Effector memory CD8-positive, alpha-beta T cell (primary cell): ENCODE measurements around the gene SYT3.

Experiments used
- ATAC-seq: fragments of 150-1000 bp; cut with Tn5 transposase; replicated peaks from 2 replicates; pipeline ENCODE4 v1.10.0; 2021; ENCODE audit warnings: mild to moderate bottlenecking, moderate library complexity
- DNase-seq, 3 experiments: peaks; one replicate each; pipeline ENCODE4 v3.0.0; 2021
- H3K27ac Mint-ChIP-seq, 2 donors: one replicate each; pipeline ENCODE4 v1.8.0; 2022; ENCODE audit warnings: mild to moderate bottlenecking in 2 of 2, mixed read lengths in 2 of 2, moderate library complexity in 2 of 2
- H3K27me3 Mint-ChIP-seq, 2 donors: one replicate each; pipeline ENCODE4 v1.8.0; 2022; ENCODE audit warnings: mixed read lengths in 2 of 2
- H3K36me3 Mint-ChIP-seq: one replicate; pipeline ENCODE4 v1.8.0; 2022; ENCODE audit warnings: mild to moderate bottlenecking, moderate library complexity, mixed read lengths; ENCODE audit not compliant: insufficient read depth
- H3K4me1 Mint-ChIP-seq, 2 donors: one replicate each; pipeline ENCODE4 v1.8.0; 2022; ENCODE audit warnings: low read depth in 2 of 2, mixed read lengths in 2 of 2
- H3K4me3 Mint-ChIP-seq, 2 donors: one replicate each; pipeline ENCODE4 v1.8.0; 2022; ENCODE audit warnings: mild to moderate bottlenecking in 2 of 2, mixed read lengths in 2 of 2, moderate library complexity in 2 of 2
- H3K9me3 Mint-ChIP-seq, 2 donors: one replicate each; pipeline ENCODE4 v1.8.0; 2022; ENCODE audit warnings: mixed read lengths in 2 of 2
- total RNA-seq, 9 experiments: gene quantifications; one replicate each; lab custom pipeline; 2026; lab: John Stamatoyannopoulos, UW

SYT3 gene, protein sequence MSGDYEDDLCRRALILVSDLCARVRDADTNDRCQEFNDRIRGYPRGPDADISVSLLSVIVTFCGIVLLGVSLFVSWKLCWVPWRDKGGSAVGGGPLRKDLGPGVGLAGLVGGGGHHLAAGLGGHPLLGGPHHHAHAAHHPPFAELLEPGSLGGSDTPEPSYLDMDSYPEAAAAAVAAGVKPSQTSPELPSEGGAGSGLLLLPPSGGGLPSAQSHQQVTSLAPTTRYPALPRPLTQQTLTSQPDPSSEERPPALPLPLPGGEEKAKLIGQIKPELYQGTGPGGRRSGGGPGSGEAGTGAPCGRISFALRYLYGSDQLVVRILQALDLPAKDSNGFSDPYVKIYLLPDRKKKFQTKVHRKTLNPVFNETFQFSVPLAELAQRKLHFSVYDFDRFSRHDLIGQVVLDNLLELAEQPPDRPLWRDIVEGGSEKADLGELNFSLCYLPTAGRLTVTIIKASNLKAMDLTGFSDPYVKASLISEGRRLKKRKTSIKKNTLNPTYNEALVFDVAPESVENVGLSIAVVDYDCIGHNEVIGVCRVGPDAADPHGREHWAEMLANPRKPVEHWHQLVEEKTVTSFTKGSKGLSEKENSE
- 0 to 0.25 (median 0.10) reads per million in 9 experiments for total RNA-seq

DNA sequence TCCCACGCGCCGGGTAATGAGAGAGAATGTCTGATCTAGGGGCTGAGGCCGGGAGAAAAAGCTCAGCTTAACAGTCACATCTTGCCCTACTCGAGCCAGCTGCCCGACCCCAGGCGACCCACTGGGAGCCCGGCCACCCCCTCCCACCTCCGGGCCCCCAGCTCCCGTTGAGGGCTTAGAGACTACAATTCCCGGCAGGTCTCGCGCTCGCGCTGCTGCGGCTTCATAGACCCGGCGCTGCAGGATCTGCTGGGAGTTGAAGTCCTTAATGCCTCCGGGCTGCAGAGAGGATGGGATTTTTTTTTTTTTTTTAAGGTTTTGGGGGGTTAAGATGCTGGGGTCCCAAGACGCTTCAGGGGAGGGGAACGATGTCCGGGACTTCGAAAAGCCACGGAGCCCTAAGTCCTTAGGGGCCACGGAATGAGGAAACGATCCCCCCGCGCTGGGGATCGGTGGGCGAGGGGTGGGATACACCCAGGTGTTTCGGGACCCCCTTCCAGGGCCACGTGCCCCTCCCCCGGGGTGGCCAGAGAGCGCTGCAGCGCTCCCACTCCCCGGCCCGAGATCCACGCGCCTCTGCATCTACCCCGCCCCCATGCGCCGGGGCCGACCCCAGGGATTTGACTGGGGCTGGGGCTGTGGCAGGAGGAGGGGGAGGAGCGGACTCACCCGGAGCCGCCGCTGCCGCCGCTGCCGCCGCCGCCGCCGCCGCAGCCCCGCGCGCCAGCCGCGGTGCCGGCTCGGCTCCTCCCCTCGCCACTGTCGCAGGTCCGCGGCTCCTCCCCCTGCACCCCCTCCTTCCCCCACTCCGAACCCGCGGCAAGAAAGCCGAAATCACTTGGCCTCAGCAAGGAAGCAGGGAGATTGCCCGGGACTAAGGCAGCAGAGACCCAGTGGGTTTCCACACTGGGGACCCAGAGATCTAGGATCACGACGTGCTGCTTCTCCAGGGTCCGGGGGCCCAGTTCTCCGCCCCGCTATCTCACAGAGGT is at the start of gene SYT3:
Gene SYT3, minus strand, starts transcription at position 761 of the 992 bp plus-strand sequence. CDS start 2,470 bp downstream, outside the sequence.
- DNase-seq: no peak
- H3K36me3 Mint-ChIP-seq: peaks cover 3% of the 10 kb centered on the region

DNA sequence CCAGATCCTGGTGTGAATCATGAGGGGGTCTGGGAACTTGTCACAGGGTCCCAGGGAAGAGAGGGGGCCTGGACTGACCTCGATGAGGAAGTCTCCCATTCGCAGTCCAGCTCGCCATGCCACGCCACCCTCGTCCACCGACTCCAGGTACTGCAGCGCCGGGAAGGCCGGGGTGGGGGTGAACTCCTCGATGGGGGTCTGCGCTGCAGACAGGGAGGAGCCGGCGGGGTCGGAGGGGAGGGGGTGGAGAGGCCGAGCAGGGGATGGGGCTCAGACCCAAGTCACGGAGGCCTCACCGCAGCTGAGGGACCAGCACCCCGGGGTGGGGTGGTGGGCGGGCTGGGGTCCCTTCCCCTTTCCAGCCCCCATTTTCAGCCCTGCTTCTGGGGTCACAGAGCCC is 49.1 kb upstream of the SYT3 start:
- peaks cover 0 to 3% of the 10 kb centered on the region in 2 donors for H3K9me3 Mint-ChIP-seq
- peaks cover 60 to 76% of the 10 kb centered on the region in 2 donors for H3K27me3 Mint-ChIP-seq
- H3K4me3 Mint-ChIP-seq: no peak overlapping the region
- no peaks in the 10 kb centered on the region for H3K36me3 Mint-ChIP-seq
- no peak for DNase-seq
- no peak for ATAC-seq
- no peaks in the 10 kb centered on the region for H3K4me1 Mint-ChIP-seq
- H3K27ac Mint-ChIP-seq: no peak overlapping the region

More for the DNA sequence above, at the start of gene SYT3:
- ATAC-seq: peak; percentile 41
- Mint-ChIP-seq H3K27me3 (peaks cover 31 to 43% of the 10 kb centered on the region in 2 donors), H3K4me3 (peak within 1 kb of the TSS; percentile 21 to 34), H3K4me1 (peaks cover 3 to 7% of the 10 kb centered on the region in 2 donors), H3K27ac (no peak within 1 kb of the TSS), H3K9me3 (no peaks in the 10 kb centered on the region)

DNA sequence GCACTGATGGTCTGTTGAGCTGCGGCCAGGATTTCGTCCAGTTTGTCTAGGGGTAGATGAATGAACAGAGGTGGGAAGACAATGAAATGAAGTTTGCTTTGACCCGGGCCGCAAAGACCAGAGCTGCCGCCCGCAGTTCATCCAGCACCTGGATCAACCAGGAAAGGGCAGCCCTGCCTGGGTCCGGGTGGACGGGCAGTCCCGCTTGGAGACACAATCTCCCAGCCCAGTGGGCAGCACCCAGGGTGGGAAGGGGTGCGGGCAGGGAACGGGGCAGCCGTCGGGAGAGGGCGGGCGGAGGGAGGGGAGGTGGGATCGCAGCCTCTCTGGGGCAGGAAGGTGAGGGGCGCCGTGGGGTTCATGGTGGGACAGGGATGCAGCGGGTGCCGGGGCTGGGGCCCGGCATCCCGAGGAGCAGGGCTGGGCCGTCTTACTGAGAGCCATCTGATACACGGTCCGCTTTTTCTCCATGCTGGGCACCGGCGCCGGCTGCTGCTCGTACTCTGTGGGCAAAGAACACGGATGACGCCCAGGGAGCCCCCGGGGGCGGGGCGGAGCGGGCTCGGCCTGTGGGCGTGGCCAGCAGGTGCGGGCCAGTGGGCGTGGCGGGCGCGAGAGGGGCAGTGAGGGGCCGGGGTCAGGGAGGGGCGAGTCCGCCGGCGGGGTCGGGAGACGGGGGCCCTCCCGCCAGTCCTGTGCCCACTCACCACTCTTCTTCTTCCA is 46.8 kb upstream of the SYT3 start:
- Mint-ChIP-seq H3K4me3 (no peak overlapping the region), H3K4me1 (no peaks in the 10 kb centered on the region), H3K36me3 (no peaks in the 10 kb centered on the region), H3K27me3 (peaks cover 58 to 68% of the 10 kb centered on the region in 2 donors), H3K27ac (no peak overlapping the region), H3K9me3 (peaks cover 0 to 3% of the 10 kb centered on the region in 2 donors)
- ATAC-seq (no peak), DNase-seq (no peak)

DNA sequence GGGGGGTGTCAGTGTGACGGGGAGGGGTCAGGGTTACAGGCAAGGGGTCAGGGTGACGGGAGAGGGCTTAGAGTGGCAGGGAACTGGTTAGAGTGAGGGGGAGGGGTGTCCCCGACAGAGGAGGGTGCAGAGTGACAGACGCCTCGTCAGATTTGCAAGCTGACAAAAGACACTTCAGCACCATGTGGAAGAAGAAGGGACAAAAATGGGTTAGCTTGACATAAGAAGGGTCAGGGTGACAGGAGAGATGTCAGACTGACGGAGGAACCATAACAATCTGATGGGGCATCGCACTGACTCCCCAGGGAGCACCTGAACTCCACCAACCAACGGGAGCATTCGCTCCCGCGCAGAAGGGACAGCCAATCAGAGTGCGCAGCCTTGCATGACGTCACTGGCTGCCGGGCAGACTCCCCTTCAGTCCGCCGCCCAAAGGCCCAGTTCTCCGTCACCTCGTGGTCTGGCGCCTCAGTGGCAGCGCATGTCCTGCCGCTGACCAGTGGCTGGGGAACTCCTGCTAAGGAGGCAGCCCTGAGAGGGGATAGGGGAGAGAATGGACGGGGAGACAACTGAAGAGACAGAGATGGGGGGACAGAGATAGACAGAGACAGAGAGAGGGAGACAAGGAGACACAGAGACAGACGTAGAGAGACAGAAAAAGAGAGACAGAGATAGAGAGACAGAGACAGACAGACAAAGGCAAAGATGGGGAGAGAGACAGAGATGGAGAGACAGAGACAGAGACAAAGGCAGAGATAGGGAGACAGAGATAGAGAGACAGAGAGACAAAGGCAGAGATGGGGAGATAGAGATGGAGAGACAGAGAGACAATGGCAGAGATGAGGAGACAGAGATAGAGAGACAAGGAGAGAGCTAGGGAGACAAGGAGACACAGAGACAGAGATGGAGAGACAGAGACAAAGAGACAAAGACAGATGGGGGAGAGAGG is 39.8 kb upstream of the SYT3 start:
- H3K9me3 Mint-ChIP-seq: peaks cover 0 to 8% of the 10 kb centered on the region in 2 donors
- peak overlapping the region in 1 of 2 donors; percentile 54 for H3K27ac Mint-ChIP-seq

DNA sequence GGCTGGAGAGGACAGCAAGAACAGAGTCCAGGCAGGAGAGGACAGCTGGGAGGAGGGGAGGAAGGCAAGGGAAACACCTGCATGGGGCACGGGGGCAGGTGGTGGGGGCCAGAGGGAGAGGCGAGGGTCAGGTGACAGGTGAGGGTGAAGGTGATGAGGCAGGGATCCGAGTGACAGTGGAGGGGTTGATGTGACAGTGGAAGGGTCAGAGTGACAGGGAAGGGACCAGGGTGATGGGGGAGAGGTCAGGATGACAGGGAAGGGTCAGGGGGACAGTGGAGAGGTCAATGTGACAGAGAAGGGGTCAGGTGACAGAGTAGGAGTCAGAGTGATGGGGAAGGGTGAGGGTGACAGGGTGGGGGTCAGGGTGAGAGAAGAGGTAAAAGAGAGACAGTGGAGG is 38.6 kb upstream of the SYT3 start:
- peaks cover 59 to 67% of the 10 kb centered on the region in 2 donors for H3K27me3 Mint-ChIP-seq
- H3K9me3 Mint-ChIP-seq: peaks cover 0 to 5% of the 10 kb centered on the region in 2 donors
- H3K4me1 Mint-ChIP-seq: peaks cover 7 to 11% of the 10 kb centered on the region in 2 donors
- H3K4me3 Mint-ChIP-seq: no peak overlapping the region
- peak overlapping the region in 1 of 2 donors; percentile 3 for H3K27ac Mint-ChIP-seq
- DNase-seq: no peak
- no peak for ATAC-seq
- peaks cover 3% of the 10 kb centered on the region for H3K36me3 Mint-ChIP-seq

More for the DNA sequence above, 39.8 kb upstream of the SYT3 start:
- DNase-seq (peak; percentile 58 to 65 (median 58)), ATAC-seq (peak; percentile 88)
- peaks cover 3% of the 10 kb centered on the region for H3K36me3 Mint-ChIP-seq
- H3K4me3 Mint-ChIP-seq: no peak overlapping the region
- H3K27me3 Mint-ChIP-seq: peaks cover 61 to 67% of the 10 kb centered on the region in 2 donors
- peaks cover 7 to 11% of the 10 kb centered on the region in 2 donors for H3K4me1 Mint-ChIP-seq

DNA sequence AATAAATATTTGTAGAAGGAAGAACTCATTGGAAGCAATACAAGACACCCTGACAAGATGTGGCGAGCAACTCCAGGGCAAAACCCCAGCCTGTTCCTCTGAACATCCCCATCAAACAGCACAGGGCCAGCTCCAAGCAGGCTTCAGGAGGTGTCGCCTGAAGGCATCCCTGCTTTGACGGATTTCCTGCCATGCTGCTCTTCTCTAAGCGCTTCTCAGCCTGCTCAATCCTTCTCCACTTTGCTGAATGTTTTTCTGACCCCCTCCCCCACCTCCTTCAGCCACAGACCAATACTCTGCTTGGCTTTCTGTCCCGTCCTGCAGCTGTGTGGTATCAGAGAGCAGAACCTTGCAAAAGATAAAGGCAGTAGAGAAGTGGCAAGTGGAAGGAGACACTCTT is 38.0 kb upstream of the SYT3 start:
- DNase-seq (no peak), ATAC-seq (no peak)
- H3K27me3 Mint-ChIP-seq: peaks cover 60 to 71% of the 10 kb centered on the region in 2 donors
- H3K4me3 Mint-ChIP-seq: no peak overlapping the region
- peaks cover 7 to 11% of the 10 kb centered on the region in 2 donors for H3K4me1 Mint-ChIP-seq
- H3K27ac Mint-ChIP-seq: no peak overlapping the region
- peaks cover 0 to 5% of the 10 kb centered on the region in 2 donors for H3K9me3 Mint-ChIP-seq
- H3K36me3 Mint-ChIP-seq: peaks cover 3% of the 10 kb centered on the region

DNA sequence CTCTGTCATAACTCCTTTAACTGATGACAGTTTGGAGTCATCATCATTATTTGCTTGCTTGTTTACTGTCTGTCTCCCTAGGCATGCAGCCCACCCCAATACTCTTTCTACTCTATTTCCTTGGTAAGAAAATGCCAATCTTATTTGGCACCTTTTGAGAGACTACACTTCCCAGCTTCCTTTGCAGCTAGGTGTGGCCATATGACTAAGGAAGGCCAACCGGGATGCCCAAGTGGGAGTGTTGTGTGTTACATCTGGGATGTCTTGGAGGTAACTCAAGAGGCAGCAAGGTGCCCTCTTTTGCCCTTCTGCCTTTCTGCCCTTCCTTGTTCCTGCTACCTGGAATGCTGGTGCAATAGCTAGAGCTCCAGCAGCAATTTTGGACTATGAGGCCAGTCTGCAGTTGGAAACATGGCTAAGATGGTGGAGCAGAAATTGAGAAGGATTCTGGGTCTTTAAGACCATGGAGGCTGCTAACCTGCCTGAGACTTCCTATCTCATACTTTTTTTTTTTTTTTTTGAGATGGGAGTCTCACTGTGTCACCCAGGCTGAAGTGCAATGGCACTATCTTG is 37.0 kb upstream of the SYT3 start:
- DNase-seq (no peak), ATAC-seq (no peak)
- Mint-ChIP-seq H3K9me3 (peaks cover 0 to 5% of the 10 kb centered on the region in 2 donors), H3K36me3 (peaks cover 3% of the 10 kb centered on the region), H3K4me1 (peaks cover 7 to 11% of the 10 kb centered on the region in 2 donors), H3K27me3 (peaks cover 58 to 73% of the 10 kb centered on the region in 2 donors), H3K4me3 (no peak overlapping the region), H3K27ac (no peak overlapping the region)

DNA sequence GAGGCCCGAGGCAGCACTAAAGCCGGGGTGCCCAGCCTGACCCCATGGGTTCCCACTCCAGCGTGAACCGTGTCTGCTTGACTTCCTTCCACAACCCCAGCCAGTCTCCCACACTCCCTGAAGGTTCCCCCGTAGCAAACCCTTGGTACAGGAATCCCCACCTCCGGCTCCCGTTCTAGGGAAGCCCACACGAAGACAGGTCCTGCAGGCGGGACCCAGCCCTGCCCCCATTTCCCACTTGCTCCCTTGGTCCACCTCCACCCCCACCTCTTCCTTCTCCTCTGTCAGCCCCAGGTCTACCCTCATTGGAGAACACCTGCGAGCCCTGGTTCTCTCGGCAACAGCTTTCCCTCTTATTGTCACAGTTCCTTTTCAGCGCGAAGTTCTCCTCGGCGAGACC is 33.4 kb upstream of the SYT3 start:
- ATAC-seq (no peak), DNase-seq (no peak)
- Mint-ChIP-seq H3K9me3 (no peaks in the 10 kb centered on the region), H3K27ac (no peak overlapping the region), H3K4me3 (no peak overlapping the region), H3K4me1 (no peaks in the 10 kb centered on the region), H3K27me3 (peaks cover 54 to 75% of the 10 kb centered on the region in 2 donors), H3K36me3 (peaks cover 3% of the 10 kb centered on the region)

DNA sequence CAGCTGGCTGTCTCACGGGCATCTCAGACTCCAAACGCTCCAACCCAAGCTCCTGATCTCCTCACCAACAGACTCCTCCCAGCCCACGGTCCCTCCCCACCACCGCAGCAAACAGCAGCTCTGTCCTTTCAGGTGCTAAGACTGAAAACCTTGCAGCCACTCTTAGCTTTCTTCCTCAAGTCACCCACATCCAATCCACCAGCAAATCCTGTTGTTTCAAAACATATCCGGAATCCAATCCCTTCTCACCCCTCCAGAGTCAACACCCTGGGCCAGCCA is 30.4 kb upstream of the SYT3 start:
- Mint-ChIP-seq H3K27me3 (peaks cover 44 to 70% of the 10 kb centered on the region in 2 donors), H3K4me1 (no peaks in the 10 kb centered on the region), H3K36me3 (no peaks in the 10 kb centered on the region), H3K9me3 (no peaks in the 10 kb centered on the region), H3K4me3 (no peak overlapping the region), H3K27ac (no peak overlapping the region)
- DNase-seq (no peak), ATAC-seq (no peak)

DNA sequence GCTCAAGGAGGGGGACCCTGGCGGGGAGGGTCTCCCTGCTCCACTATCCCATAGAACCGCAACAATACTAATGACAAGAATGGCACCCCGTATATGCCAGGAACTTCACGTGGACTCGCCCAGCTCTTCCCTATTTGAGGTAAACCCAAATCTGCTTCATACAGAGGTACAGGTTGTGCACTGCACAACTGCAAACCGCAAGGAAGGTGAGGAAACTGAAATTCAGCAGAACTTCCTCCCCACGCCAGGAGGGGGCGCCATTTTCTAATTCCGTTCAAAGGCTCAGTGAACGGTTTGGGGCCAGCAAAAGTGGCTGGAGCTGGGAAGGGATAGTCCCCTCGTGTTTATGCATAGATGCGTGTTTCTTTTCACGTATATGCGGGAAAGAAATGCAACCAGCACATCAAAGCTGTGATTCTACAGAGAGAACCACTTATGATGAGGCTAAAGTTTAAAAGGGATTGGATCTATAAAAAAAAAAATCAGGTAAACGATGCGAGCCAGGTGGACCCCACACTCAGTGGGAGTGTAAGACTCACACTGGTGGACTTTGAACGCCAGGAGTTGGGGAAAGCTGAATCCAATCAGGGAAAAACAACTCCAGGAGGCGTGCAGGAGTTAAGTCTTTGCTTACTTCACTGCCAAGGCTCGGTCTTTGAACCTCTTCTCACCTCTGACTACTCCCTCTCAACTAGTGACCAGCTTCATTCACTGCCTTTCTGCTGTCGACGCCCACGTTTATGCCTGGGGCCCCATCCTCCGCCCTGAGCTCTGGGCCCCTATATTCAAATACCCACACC is 29.8 kb upstream of the SYT3 start:
- DNase-seq (peak; percentile 6 to 15 (median 10)), ATAC-seq (no peak)
- Mint-ChIP-seq H3K27me3 (peaks cover 48 to 73% of the 10 kb centered on the region in 2 donors), H3K27ac (no peak overlapping the region), H3K4me1 (no peaks in the 10 kb centered on the region), H3K36me3 (no peaks in the 10 kb centered on the region), H3K9me3 (no peaks in the 10 kb centered on the region), H3K4me3 (no peak overlapping the region)

DNA sequence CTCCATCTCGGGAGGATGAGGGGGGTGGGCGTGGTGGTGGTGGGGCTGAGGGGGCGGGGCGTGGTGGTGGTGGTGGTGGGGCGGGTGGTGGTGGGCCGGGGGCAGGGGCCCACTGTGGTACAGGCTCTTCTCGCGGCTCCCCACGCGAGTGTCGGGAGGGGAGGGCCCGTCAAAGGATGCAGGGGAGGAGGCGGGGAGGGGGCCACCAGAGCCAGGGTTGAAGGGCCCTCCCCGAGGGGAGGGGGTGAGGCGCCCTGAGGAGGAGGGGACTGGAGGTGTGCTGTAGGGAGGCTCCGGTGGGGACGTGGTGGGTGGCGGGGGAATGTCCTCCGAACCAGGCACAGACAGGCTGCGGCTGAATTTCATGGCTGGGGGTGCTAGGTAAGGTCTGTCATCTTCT is 29.2 kb upstream of the SYT3 start:
- ATAC-seq (no peak), DNase-seq (no peak)
- Mint-ChIP-seq H3K27ac (no peak overlapping the region), H3K27me3 (peaks cover 49 to 73% of the 10 kb centered on the region in 2 donors), H3K9me3 (no peaks in the 10 kb centered on the region), H3K4me3 (no peak overlapping the region), H3K4me1 (no peaks in the 10 kb centered on the region), H3K36me3 (no peaks in the 10 kb centered on the region)
